Embryonic facial prominence (tissue), 1 donor: Measurements from ENCODE around the gene SCYGR3.

Source experiments
- DNase-seq: peaks from one replicate; pipeline ENCODE4 v3.0.0-alpha.2; 2016; ENCODE audit errors: extremely low spot score

SCYGR3 gene, protein sequence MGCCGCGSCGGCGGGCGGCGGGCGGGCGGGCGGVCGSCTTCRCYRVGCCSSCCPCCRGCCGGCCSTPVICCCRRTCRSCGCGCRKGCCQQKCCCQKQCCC

DNA sequence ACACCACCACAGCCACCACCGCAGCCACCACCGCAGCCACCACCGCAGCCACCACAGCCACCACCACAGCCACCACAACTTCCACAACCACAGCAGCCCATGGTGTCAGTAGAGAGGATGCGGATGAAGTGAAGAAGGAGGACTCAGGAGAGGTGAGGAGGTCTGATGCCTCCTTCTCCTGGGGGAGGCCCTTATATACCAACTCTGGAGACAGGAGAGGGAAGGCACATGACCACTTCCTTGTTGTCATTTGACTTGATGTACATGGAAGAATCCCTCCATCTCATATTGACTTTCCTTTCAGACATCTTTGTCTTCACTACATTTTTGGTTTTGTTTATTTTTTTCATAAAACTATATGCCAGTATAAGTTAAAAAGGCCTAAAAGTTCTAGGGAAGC is at the start of gene SCYGR3:
TSS of gene SCYGR3 (minus strand) at position 101 of the 400 bp plus-strand sequence. CDS start at position 101, 0 bp downstream.
- no peak for DNase-seq

DNA sequence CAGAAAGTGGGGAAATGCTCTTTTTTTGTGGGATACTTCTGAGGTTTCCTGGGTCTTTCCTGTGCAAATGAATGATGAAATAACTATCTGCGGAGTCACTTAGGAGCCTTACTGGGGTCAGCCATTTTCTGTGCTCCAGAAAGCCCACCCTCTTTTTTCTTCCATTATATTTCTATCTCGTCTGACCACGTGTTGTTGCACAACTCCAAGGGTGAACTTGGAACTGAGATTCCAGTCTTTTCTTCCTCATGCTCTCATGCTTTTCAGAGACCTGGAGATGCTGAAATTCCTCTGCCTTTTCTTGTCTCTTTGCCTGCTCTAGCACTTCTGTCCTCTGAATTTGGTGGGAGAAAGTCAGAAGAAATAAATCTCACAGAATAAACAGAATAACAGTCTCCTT is 47.2 kb upstream of the SCYGR3 start:
- DNase-seq = no peak

DNA sequence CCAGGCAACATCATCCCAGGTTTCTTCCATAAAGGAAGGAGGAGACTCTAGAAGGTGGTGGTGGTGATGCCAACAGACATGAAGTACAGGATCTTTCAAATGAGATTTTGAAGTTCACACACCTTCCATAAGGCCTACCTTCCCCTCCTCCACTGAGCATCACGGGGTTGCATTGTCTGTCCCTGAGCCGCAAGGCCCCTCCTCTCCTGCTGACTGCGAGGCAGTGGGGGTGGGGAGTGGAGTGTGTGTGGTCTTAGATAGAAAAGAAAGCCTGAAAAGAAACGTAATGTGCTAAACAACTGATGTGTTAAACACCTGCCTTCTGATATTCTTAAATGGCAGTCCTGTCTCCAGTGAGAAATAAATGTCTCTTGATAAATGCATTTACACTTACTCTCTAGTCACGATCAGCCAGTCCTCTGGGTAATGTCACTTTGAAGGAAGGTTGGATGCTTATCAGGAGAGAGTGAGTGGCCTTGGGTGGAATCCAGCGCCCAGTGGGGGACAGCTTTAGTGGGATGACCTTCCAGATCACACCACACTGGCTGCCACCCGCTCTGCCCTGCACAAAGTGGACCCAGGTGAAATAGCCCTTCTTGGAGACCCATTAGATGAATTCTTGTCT is 46.5 kb upstream of the SCYGR3 start:
- DNase-seq = no peak

DNA sequence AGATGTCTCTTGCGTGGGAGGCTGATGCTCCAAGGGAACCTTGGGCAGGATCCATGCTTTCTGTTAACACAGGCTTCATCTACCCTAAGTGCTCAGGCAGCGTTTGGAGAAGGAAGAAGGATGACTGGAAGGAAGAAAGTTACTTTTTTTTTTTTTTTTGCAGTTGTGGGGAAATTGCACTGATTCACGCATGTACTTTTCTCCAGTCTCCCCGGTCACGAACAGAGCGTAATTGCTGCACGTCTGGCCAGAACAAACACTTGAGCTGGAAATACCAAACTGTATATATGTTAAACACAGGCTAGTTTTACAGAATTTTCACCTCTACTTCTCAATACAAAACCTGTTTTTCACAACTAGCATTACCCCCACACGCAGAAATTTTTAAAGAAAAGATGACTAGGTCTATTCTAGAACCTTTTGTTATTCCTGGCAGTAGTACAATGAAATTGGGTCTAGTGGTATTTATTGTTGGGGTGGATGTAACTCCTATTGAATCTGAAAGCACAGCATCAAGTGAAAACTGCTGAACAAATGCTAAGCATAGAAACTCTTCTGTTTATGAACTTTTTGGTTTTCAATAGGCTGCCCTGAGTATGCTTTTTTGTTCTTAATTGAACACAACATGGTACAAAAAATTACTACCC is 42.7 kb upstream of the SCYGR3 start:
- DNase-seq = no peak

DNA sequence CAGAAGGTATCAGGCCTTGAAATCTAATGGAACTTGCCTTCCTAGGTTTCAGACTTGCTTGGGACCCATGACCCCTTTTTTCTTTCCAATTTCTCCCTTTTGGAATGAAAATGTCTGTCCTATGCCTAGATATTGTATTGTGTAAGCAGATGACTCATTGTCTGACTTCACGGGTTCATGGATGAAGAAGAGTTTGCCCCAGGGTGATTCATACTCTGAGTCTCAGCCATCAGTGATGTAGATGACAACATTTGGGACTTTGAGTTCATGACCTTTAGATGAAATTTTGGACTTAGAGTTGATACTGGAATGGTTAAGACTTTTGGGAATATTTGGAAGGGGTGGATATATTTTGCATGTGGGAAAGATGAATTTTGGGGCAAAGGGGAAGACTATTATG is 40.8 kb upstream of the SCYGR3 start:
- no peak for DNase-seq

DNA sequence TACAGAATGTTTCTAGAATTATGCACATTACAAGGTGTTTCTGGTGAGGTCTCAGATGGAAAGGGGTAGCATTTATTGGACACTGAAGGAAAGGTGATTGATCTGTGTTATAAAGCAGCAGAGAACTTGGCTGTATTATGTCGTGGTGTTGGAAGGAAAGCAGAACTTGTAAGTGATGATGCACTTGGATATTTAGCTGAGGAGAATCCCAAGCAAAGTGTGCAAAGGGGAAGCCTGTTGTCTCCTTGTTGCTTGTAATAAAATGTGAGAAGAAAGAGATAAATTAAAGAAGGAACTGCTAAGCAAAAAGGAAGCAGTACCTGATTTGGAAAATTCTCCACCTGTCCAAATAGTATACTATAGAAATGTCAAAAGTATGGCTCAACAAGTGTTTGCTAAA is 39.8 kb upstream of the SCYGR3 start:
- DNase-seq = no peak

DNA sequence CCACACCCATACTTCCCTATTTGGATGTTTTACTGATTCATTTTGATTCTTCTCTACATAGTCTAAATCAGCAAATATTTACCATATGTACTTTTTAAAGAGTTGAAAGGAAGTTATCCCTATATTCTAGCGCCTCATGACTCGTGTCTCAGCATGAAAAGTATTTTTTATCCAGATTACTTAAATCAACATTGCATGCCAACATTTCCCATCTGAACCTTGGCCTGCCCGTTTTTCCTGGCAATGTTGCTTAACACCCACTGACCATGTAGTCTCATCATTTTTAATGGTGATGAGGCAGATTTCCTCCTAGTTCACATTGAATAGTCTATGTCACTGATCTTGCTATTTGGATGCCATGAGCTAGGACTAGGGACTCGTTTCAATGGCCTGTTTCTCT is 38.8 kb upstream of the SCYGR3 start:
- DNase-seq = no peak

DNA sequence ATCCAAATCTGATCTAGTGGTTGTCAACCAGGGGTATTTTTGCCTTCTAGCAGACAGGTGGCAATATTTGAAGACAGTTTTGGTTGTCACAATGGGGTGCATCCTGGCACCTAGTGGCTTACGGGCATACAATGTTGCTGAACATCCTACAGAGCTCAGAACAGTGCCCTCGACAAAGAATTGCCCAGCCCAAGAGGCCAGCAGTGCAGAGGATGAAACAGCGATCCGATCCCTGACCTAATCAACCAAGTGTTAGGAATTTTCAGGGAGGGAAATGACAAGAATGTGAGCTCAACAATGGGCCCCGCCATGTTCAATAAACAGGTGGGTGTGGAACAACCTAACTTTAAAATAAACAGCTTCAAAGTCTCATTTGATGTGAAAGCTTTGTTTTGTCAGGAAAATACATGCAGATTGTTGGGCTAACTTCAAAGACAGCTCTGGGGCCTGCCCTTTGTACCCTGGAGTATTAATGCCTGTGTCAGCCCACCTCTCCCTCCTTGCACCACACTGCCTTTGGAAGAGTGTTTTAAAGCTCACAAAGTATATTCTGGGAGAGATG is 29.4 kb upstream of the SCYGR3 start:
- no peak for DNase-seq

DNA sequence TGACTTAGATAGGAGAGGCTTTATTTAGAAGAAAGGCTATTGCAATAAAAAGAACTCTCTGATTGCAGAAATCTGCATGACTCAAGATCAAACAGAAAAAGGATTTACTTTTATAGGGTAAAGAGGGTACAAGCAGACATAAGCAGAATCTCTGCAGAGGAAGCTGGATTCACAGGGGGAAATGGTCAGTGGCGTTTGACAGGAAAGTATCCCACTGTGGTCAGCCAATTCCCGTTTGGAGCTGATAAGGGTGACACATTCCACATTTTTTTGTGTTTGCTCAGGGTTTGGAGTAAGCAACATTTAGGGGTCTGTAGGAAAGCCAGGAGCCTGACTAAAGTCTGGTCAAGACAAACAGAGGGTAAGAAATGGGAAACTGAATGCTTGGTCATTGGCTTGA is 28.0 kb upstream of the SCYGR3 start:
- DNase-seq = no peak

DNA sequence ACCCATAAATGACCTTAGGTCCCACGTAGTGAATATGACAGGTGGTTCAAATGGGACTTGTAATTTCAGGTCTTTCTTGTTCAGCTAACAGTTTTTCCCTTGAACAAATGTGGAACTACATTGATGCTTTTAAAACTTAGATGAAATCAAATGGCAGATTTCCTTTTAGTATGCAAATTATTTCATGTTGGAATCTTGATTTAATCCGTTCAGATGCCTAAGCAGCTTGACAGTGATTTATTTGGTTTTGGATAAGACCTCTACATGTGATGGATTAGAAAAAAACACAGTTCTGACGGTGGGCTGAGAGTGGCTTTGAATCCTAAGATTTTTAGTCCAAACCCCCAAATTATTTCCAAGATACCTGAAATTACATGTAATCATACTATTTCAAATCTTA is 19.6 kb upstream of the SCYGR3 start:
- no peak for DNase-seq

DNA sequence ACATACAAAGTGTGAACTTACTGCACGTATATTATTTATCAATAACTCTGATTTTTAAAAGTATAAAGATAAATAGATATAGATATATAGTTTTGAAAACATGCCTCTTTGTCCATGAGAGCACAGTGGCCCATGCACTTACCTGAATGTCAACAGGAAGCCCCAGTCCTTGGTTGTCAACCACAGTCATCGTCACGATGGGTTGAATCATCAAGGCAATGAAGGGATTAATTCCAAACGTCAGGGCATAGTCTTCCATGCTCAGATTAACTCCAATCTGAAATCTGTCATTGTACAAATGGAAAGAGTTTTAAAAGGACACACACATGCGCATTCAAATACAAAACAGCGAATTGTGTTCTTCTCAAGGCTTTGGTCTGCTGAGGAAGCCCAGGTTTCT is 18.2 kb upstream of the SCYGR3 start:
- no peak for DNase-seq

DNA sequence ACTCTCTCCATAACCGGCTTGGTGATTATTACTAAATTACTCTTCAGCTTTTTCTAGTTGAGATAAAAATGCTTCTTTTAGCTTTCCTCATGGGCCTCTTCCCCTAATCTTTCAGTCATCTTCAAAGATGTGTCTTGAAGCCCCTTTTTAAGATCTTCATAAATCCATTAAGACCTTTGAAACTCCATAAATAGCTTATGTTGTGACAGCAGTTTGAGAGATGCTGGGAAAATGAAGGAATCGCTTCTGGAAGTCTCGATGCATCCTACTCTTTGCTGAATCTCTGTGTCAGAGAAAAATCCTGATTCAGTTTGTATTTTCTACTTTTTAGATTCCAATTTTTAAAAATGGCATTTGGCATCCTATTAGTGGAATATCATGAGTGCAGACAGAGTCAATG is 15.7 kb upstream of the SCYGR3 start:
- DNase-seq = no peak

DNA sequence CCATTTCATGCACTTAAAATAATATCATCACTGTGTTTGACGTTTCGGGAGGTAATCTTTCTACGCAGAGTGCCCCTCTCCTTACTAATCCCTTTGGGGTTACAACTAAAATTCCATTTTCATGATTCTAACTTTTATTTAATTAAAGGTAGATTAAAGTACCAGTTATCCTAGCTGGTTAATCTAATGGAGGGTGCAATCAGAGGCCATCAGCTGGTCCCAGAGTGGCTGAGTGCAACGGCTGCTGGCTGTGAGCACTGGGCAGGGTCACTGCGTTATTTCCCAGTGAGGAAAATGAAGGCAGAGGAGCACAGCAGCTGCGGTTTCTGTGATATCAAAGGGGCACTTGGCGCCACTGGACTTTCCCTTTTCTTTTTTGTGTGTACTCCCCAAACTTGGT is 14.8 kb upstream of the SCYGR3 start:
- DNase-seq = no peak

DNA sequence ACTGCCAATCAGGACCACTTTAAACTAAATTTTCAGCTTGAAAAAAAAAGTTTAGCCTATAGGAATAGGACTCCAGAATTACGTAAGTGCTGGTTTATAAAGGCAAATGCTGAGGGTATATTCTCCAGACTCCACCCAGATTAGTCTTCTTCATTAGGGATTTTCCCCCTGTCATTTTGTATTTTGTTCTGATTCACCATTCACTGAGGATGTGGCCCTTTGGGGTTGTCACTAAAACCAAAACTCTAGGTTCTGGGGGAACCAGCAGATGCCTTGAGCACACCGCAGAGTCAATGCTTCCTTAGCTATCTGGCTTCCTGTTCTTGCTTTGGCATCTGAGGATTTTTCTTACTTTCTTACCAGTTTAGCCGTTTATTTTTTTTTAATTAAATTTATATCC is 13.1 kb upstream of the SCYGR3 start:
- no peak for DNase-seq

DNA sequence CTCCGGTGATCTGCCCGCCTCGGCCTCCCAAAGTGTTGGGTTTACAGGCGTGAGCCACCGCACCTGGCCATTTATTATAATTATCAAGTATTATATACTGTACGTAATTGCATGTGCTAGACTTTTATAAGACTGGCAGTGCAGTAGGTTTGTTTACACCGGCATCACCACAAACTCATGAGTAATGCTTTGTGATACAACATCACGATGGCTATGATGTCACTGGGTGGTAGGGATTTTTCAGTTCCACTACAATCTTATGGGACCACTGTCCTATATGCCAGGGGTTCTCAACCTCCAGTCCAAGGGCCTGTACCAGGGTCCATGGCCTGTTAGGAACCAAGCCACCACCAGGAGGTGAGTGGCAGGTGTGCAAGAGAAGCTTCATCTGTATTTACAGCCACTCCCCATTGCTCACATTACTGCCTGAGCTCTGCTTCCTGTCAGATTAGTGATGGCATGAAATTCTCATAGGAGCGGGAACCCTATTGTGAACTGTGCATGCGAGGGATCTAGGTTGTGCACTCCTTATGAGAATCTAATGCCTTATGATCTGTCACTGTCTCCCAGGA is 12.0 kb upstream of the SCYGR3 start:
- DNase-seq = no peak

DNA sequence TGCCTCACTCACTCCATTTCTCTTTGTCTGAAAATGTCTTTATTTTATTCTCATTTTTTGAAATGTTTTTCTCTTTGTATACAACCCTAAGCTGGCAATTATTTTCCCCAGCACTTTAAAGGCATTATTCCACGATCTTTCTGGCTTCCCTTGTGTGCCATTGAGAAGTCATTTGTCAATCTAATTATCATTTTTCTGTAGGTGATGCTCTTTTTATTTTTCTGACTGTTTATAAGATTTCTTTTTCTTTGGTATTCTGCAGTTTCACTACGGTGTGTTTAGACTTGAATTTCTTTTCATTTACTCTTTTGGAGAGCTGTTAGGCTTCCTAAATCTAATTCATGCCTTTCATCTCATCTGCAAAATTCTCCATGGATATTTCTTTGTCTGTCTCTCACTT is 10.8 kb upstream of the SCYGR3 start:
- no peak for DNase-seq

DNA sequence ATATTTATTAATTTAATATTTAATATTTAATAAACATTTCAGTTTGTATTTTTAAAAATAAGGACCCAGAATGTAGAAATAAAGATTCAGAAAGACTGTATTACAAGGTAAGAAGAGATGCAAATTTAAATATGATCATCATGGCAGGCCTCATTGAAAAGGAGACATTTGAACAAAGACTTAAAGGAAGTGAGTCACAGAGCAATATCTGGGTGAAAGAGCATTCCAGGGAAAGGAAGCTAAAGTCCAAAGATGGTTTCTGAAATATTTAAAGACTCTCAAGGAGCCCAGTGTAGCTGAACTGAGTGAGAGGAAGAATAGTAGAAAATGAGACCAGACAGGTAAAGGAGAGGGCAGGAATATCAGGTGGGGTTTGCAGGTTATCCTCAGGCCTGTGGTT is 8.6 kb upstream of the SCYGR3 start:
- DNase-seq = no peak

DNA sequence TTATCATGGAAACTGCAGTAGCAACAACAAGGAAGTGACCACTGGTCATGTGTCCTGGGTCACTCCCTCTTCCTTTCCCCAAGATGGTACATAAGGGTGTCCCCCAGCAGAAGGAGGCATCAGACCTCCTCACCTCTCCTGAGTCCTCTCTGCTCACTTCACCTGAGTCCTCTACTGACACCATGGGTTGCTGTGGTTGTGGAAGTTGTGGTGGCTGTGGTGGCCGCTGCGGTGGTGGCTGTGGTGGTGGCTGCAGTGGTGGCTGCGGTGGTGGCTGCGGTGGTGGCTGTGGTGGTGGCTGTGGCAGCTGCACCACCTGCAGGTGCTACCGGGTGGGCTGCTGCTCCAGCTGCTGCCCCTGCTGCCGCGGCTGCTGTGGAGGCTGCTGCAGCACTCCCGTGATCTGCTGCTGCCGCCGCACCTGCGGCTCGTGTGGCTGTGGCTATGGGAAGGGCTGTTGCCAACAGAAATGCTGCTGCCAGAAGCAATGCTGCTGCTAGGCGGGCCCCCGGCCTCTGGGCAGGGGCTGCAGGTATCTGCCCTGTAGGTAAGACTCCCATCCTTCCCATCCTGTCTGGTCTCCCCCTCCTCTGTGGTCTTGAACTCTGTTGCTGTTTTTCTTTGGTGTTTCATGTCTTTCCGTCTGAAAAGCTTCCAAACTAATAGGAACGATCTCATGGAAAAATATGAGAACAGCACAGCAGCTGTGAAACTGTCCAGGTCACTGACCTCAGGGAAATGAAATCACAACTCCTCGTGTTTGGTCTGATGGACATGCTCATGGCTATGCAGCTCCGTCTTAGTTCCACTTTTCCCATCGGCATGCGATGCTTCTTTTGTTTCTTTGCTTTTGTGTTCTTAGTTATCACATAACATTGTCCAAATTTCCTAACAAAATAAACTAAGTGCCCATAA is 2.9 kb upstream of the SCYGR3 start, which contains the start of gene SCYGR4:
TSS of gene SCYGR4 (plus strand) at position 183 of the 915 bp plus-strand sequence. CDS start at position 183, 0 bp downstream.
- DNase-seq = no peak

DNA sequence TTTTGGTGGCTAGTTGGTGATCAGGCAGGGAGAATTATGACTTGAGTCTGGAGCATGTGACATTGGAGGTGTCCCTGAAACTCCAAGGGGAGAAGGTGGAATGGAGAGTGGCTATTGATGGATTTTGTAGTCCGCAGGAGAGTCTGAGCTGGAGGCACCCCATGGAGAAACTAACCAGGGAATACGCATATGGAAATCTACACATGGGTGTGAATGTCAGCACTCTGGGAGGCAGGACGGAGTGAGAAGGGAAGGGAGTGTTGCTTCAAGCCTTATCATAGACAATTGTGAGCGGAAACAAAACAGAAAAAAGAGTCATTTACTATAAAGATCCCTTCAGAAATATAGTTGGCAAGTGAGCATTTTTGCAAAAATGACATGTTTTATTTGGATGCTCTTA is 2.0 kb upstream of the SCYGR3 start:
- DNase-seq = no peak

DNA sequence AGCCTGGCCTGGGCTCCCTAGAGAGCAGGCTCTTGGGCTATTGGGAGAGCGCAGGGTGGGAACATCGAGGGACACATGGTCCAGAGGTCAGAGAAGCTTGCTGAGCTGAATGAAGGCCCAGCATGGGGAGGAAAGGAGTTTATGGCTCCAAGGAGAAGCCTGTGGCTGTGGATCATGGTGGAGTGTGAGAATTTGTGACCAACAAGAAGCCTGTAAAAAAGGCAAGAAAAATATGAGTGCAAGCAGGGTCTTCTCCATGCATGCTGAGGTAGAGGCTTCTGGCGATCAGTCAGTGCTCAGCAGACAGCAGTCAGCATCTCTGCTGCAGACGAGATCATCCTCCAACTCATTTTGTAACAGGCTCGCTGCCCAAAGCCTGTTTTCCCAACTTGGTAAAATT is 1.3 kb upstream of the SCYGR3 start:
- no peak for DNase-seq

DNA sequence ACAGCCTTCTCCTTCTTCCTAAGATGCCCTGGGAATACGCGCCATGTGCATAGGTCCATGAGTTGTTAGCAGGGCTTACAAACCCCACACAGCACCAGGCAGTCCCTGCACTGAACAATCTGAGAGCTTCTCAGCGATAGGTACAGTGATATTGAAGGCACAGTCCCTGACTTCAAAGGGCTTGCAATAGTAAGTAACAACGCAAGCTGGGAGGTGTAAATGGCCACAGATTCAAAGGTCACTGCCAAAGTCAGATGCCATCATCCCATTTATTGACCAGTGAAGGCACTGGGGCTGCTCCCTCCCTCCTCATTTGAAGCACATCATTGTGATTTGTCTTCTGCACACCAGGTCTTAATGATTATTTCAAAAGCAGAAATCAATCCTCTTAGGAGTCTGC is 541 bp upstream of the SCYGR3 start:
- no peak for DNase-seq

DNA sequence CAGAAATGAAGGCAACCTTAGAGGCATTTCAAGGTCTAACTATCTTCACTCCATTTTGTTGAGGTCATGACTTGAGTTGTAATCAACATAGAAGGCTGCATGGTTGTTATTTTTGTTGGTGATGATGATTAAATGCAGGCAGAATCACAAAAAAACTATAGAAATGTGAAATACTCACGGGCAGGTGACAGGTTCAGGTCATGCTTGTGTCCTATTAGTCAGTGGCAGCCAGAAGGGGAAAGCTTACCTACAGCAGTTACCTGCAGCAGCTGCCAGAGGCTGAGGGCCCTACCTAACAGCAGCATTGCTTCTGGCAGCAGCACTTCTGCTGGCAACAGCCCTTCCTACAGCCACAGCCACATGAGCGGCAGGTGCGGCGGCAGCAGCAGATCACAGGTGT is 394 bp downstream of the SCYGR3 start:
- DNase-seq = no peak
